Stimulated activated CD4-positive, alpha-beta T cell treated with anti-CD3 and anti-CD28 coated beads, Interleukin-4, amount 100 ng/mL, for 48 hours (primary cell): ENCODE results near the gene CROT.

Experiments used
- DNase-seq, 2 donors: peaks; one replicate each; pipeline ENCODE4 v3.0.0-alpha.2; 2020; ENCODE audit warnings: low read depth in 2 of 2

CROT gene

GRCh38 chr7:87413951-87414793, 68.7 kb downstream of the CROT start:
- no peak for DNase-seq

- no peak for DNase-seq
Observed at GRCh38 chr7:87414794-87415188, 69.3 kb downstream of the CROT start.

GRCh38 chr7:87416682-87417587, 71.5 kb downstream of the CROT start:
- peak; percentile 55 to 56 for DNase-seq

- no peak for DNase-seq
Observed at GRCh38 chr7:87420173-87420572, 74.7 kb downstream of the CROT start.

GRCh38 chr7:87424075-87424474, 78.6 kb downstream of the CROT start:
- no peak for DNase-seq

- no peak for DNase-seq
Observed at GRCh38 chr7:87426160-87426559, 80.7 kb downstream of the CROT start.

GRCh38 chr7:87427288-87427687, 81.8 kb downstream of the CROT start:
- no peak for DNase-seq

GRCh38 chr7:87432536-87432935, 87.1 kb downstream of the CROT start:
- DNase-seq, result no peak

GRCh38 chr7:87435546-87435945, 90.1 kb downstream of the CROT start:
- DNase-seq, result no peak

- no peak for DNase-seq
Observed at GRCh38 chr7:87445897-87446296, 100.4 kb downstream of the CROT start.

GRCh38 chr7:87447116-87447635, 101.7 kb downstream of the CROT start:
- no peak for DNase-seq

- DNase-seq, result no peak
Observed at GRCh38 chr7:87448388-87448787, 102.9 kb downstream of the CROT start.
